ENCODE data around the gene NOP53. TPM values are rescaled to one million over a fixed set of nuclear protein-coding genes. Genes with fewer than 3 reads are reported as not detected.
A peak's percentile ranks its signal among the peaks of the same experiment; 100 is the strongest.

NOP53 gene
- total and polyA plus RNA-seq, 2 of the 8 experiments (the other 6 are each of a cell fraction or from before 2014, with no cell fraction given) = 107 to 245 TPM

DNA sequence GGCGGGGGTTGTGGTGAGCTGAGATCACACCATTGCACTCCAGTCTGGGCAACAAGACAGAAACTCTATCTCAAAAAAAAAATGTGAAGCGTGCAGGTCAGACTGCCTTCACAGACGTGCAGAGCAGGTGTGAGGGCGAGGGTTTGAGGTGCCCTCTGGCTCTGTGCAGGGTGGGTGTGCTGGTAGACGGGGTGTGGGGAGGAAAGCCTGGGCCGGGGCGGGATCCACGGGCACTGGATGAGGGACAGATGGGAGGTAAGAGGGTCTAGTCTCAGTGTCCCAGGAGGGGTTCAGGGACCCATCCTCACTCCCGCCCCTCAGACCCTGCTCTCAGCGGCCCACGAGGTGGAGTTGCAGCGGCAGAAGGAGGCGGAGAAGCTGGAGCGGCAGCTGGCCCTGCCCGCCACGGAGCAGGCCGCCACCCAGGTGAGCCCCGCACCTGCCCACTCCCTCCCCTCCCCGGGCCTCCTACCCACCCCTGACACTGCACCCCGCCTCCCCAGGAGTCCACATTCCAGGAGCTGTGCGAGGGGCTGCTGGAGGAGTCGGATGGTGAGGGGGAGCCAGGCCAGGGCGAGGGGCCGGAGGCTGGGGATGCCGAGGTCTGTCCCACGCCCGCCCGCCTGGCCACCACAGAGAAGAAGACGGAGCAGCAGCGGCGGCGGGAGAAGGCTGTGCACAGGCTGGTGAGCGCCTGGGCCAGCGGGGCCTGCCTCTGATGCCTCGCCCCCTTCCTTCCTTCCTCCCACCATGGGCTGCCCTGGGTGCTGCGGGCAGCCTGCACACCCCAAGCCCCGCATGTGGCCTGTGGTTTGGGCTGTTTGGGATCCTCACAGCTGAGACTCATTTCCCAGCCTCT, 9.1 kb downstream of the NOP53 start:
- Histone ChIP-seq H3K4me2 (ENCODE audit: insufficient read depth in 1 of 2, low read depth in 2 of 2, low read length in 2 of 2) (no peak overlapping the region), H4K91ac (replicated peaks; ENCODE audit: insufficient read length, low read length) (no peak overlapping the region), H2BK12ac (ENCODE audit: low read depth, low read length) (no peak overlapping the region), H3K27ac (ENCODE audit: low read depth, low read length) (no peak overlapping the region), H3K4ac (replicated peaks; ENCODE audit: insufficient read length, low read depth, low read length) (no peak overlapping the region), H4K8ac (ENCODE audit: extremely low read depth, insufficient read depth, low read length) (no peak overlapping the region), H2BK15ac (ENCODE audit: low read length) (no peak overlapping the region), H4K5ac (ENCODE audit: insufficient read length, low read depth, low read length) (no peak overlapping the region), H3K9me3 (ENCODE audit: insufficient read depth in 2 of 2, low read depth in 1 of 2, low read length in 1 of 2) (no peaks in the 10 kb centered on the region), H2BK20ac (ENCODE audit: low read length) (no peak overlapping the region), H3K79me1 (ENCODE audit: low read depth, low read length) (peaks cover 7% of the 10 kb centered on the region; the same call in 1 of the 2 replicates), H2BK120ac (replicated peaks; ENCODE audit: low read depth, low read length) (no peak overlapping the region), H3K4me1 (replicated peaks in 1 of 4; ENCODE audit: control insufficient read depth in 3 of 4, insufficient read depth in 4 of 4, low read length in 3 of 4) (no peaks in the 10 kb centered on the region; a peak in 1 of 7 replicates), H3K27me3 (replicated peaks in 1 of 4; ENCODE audit: control insufficient read depth in 3 of 4, extremely low read depth in 1 of 4, insufficient read depth in 3 of 4, low read length in 3 of 4) (no peaks in the 10 kb centered on the region), H3K18ac (ENCODE audit: extremely low read depth, low read length) (no peak overlapping the region), H2AFZ (ENCODE audit: low read length) (no peak overlapping the region), H3K4me3 (ENCODE audit: extremely low read depth in 1 of 4, insufficient read depth in 2 of 4, low read depth in 3 of 4, low read length in 4 of 4) (no peak overlapping the region), H3K23me2 (ENCODE audit: low read depth, low read length) (no peaks in the 10 kb centered on the region), H3K79me2 (ENCODE audit: control insufficient read depth in 1 of 2, insufficient read depth in 2 of 2, low read length in 2 of 2) (peaks cover 0 to 5% of the 10 kb centered on the region in 2 experiments; a peak in 1 of 4 replicates), H3K14ac (ENCODE audit: insufficient read length) (no peak overlapping the region), H4K20me1 (replicated peaks in 1 of 2; ENCODE audit: control insufficient read depth in 1 of 2, insufficient read depth in 2 of 2, low read length in 2 of 2) (peaks cover 15 to 18% of the 10 kb centered on the region in 2 experiments), H2AK5ac (ENCODE audit: low read depth, low read length) (no peak overlapping the region), H3K23ac (ENCODE audit: insufficient read length) (no peak overlapping the region), H3K36me3 (ENCODE audit: control insufficient read depth in 2 of 4, insufficient read depth in 4 of 4, low read length in 3 of 4) (peaks cover 38 to 93% (median 80%) of the 10 kb centered on the region in 4 experiments), H3K9ac (replicated peaks in 1 of 4; ENCODE audit: extremely low read depth in 1 of 4, low read depth in 3 of 4, low read length in 3 of 4) (no peak overlapping the region), H3K56ac (replicated peaks; ENCODE audit: insufficient read length, low read depth, low read length) (no peak overlapping the region), H2BK5ac (ENCODE audit: low read depth, low read length) (no peak overlapping the region)
- no peak for DNase-seq (ENCODE audit: low read depth in 1 of 2, low spot score in 2 of 2)
- 94% methylated on average over 12 of the region's 37 CpGs; no CpG with 5 or more reads in 1 of the 2 experiments for WGBS, 2 experiments (ENCODE audit: extremely low coverage in 1 of 2, insufficient coverage in 1 of 2, insufficient read length in 1 of 2, insufficient replicate concordance in 2 of 2, low coverage in 1 of 2, low lambda C conversion rate in 2 of 2, missing lambda C conversion rate in 1 of 2)
- ChIA-PET POLR2A (ENCODE audit: partially characterized antibody) (interaction anchor here (1.1 to 11.0 kb wide), 6 partner anchors 7 to 121 kb away, joined by 3 to 204 read pairs (median 4); partner anchors contain the start of gene NOP53), CTCF (ENCODE audit: partially characterized antibody) (interaction anchor here (0.5 to 1.0 kb wide), 3 partner anchors 10 to 398 kb away, joined by 3 to 4 read pairs (median 4); no protein-coding TSS in a partner anchor)
- no peak for FAIRE-seq
- peak; percentile 15 to 45; a peak in 1 of 3 replicates for TF ChIP-seq POLR2A (IDR thresholded peaks at IDR 0.05; ENCODE audit: control extremely low read depth in 1 of 2, low read depth in 2 of 2, low read length in 2 of 2)
- TF ChIP-seq RXRA (IDR thresholded peaks at IDR 0.05; ENCODE audit: insufficient read depth, low read depth, low read length) = no peak
